ENCODE data around the gene AKR1B15. TPM values are rescaled to one million over a fixed set of nuclear protein-coding genes. Genes with fewer than 3 reads are reported as not detected.
"Not testable (repeated sequence)": the region's sequence is repeated elsewhere in the genome, so short reads cannot be mapped to it uniquely, and the experiment has no call there.

AKR1B15 gene
- total and polyA plus RNA-seq, 2 experiments from 2014 or later: not detected

- not testable (repeated sequence) for ATAC-seq; DNase-seq (ENCODE audit: low spot score); H3K27ac ChIP-seq (ENCODE audit: low read depth); H3F3A ChIP-seq (replicated peaks; ENCODE audit: low read depth); H3K36me3 Mint-ChIP-seq (ENCODE audit: low read depth); H3K4me1 Mint-ChIP-seq; H3K27me3 ChIP-seq (ENCODE audit: insufficient read depth); H3K4me1 ChIP-seq (ENCODE audit: insufficient read depth); H3K4me3 ChIP-seq; H3K79me2 ChIP-seq (replicated peaks; ENCODE audit: insufficient read depth); H3K27ac Mint-ChIP-seq; H3K4me2 ChIP-seq; H3K9me2 ChIP-seq (ENCODE audit: insufficient read depth); H4K20me1 ChIP-seq (replicated peaks; ENCODE audit: insufficient read depth); H3K4me3 Mint-ChIP-seq; H3K36me3 ChIP-seq (ENCODE audit: insufficient read depth); H2AFZ ChIP-seq; H3K9me3 Mint-ChIP-seq; H3K27me3 Mint-ChIP-seq (ENCODE audit: insufficient read depth, low read depth, poor library complexity)
Measured at GRCh38 chr7:134536558-134536957, 12.4 kb upstream of the AKR1B15 start.

- H3K27ac ChIP-seq (ENCODE audit: low read depth); H3F3A ChIP-seq (replicated peaks; ENCODE audit: low read depth); H3K36me3 ChIP-seq (ENCODE audit: insufficient read depth); H3K4me3 Mint-ChIP-seq; ATAC-seq; H3K4me3 ChIP-seq; H2AFZ ChIP-seq; H3K27me3 ChIP-seq (ENCODE audit: insufficient read depth); H3K27me3 Mint-ChIP-seq (ENCODE audit: insufficient read depth, low read depth, poor library complexity); H4K20me1 ChIP-seq (replicated peaks; ENCODE audit: insufficient read depth); H3K27ac Mint-ChIP-seq; H3K9me2 ChIP-seq (ENCODE audit: insufficient read depth); DNase-seq (ENCODE audit: low spot score); H3K9me3 Mint-ChIP-seq; H3K36me3 Mint-ChIP-seq (ENCODE audit: low read depth); H3K4me2 ChIP-seq; H3K79me2 ChIP-seq (replicated peaks; ENCODE audit: insufficient read depth); H3K4me1 Mint-ChIP-seq: not testable (repeated sequence)
- peaks cover 11% of the 10 kb centered on the region for H3K4me1 ChIP-seq (ENCODE audit: insufficient read depth)
Measured at GRCh38 chr7:134537273-134537781, 11.6 kb upstream of the AKR1B15 start.

GRCh38 chr7:134539380-134540004 is 9.4 kb upstream of the AKR1B15 start:
- no peak overlapping the region for H3K27ac Mint-ChIP-seq
- no peak for DNase-seq (ENCODE audit: low spot score)
- H3K27ac ChIP-seq (ENCODE audit: low read depth): no peak overlapping the region
- H3K79me2 ChIP-seq (replicated peaks; ENCODE audit: insufficient read depth): no peaks in the 10 kb centered on the region
- H3K27me3 ChIP-seq (ENCODE audit: insufficient read depth): no peaks in the 10 kb centered on the region
- peaks cover 11% of the 10 kb centered on the region for H3K4me1 ChIP-seq (ENCODE audit: insufficient read depth)
- no peaks in the 10 kb centered on the region; the same call in 1 of the 2 replicates for H3K36me3 ChIP-seq (ENCODE audit: insufficient read depth)
- no peaks in the 10 kb centered on the region for H3K36me3 Mint-ChIP-seq (ENCODE audit: low read depth)
- no peaks in the 10 kb centered on the region for H3K9me3 Mint-ChIP-seq
- H3K4me1 Mint-ChIP-seq: peaks cover 7% of the 10 kb centered on the region
- ATAC-seq: no peak
- no peaks in the 10 kb centered on the region for H3F3A ChIP-seq (replicated peaks; ENCODE audit: low read depth)
- no peak overlapping the region for H2AFZ ChIP-seq
- H3K9me2 ChIP-seq (ENCODE audit: insufficient read depth): no peaks in the 10 kb centered on the region
- H3K4me3 Mint-ChIP-seq: no peak overlapping the region
- no peak overlapping the region for H3K4me2 ChIP-seq
- peaks cover 2% of the 10 kb centered on the region for H3K27me3 Mint-ChIP-seq (ENCODE audit: insufficient read depth, low read depth, poor library complexity)
- H3K4me3 ChIP-seq: no peak overlapping the region
- H4K20me1 ChIP-seq (replicated peaks; ENCODE audit: insufficient read depth): no peaks in the 10 kb centered on the region
- TF ChIP-seq CREB1 (CRISPR knock-in tag; IDR thresholded peaks at IDR 0.05; ENCODE audit: low read depth) (no peak), JUNB (IDR thresholded peaks at IDR 0.05; ENCODE audit: unreplicated experiment) (no peak), POLR2AphosphoS5 (IDR thresholded peaks at IDR 0.05; ENCODE audit: low read depth) (no peak), ZNF114 (CRISPR knock-in tag; IDR thresholded peaks at IDR 0.05) (no peak), STAT1 (IDR thresholded peaks at IDR 0.05; ENCODE audit: unreplicated experiment) (no peak), CTCF (conservative IDR thresholded peaks at IDR 0.05; ENCODE audit: low read depth in 2 of 2) (no peak), ZNF462 (CRISPR knock-in tag; IDR thresholded peaks at IDR 0.05) (no peak), EZH2 (IDR thresholded peaks at IDR 0.05; ENCODE audit: low read depth, unreplicated experiment) (no peak), ZNF331 (CRISPR knock-in tag; IDR thresholded peaks at IDR 0.05; ENCODE audit: low read depth) (no peak), NANOG (IDR thresholded peaks at IDR 0.05; ENCODE audit: borderline replicate concordance) (no peak)
